ENCODE results near the gene KBTBD3. TPM values are rescaled to one million over a fixed set of nuclear protein-coding genes. Genes with fewer than 3 reads are reported as not detected.

The KBTBD3 gene, protein sequence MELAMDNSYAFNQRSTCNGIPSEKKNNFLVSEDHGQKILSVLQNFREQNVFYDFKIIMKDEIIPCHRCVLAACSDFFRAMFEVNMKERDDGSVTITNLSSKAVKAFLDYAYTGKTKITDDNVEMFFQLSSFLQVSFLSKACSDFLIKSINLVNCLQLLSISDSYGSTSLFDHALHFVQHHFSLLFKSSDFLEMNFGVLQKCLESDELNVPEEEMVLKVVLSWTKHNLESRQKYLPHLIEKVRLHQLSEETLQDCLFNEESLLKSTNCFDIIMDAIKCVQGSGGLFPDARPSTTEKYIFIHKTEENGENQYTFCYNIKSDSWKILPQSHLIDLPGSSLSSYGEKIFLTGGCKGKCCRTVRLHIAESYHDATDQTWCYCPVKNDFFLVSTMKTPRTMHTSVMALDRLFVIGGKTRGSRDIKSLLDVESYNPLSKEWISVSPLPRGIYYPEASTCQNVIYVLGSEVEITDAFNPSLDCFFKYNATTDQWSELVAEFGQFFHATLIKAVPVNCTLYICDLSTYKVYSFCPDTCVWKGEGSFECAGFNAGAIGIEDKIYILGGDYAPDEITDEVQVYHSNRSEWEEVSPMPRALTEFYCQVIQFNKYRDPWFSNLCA
- total RNA-seq (2014; rRNA removed; shearing (Covaris generic)) = 2.6 and 3.6 TPM in 2 replicates

DNA sequence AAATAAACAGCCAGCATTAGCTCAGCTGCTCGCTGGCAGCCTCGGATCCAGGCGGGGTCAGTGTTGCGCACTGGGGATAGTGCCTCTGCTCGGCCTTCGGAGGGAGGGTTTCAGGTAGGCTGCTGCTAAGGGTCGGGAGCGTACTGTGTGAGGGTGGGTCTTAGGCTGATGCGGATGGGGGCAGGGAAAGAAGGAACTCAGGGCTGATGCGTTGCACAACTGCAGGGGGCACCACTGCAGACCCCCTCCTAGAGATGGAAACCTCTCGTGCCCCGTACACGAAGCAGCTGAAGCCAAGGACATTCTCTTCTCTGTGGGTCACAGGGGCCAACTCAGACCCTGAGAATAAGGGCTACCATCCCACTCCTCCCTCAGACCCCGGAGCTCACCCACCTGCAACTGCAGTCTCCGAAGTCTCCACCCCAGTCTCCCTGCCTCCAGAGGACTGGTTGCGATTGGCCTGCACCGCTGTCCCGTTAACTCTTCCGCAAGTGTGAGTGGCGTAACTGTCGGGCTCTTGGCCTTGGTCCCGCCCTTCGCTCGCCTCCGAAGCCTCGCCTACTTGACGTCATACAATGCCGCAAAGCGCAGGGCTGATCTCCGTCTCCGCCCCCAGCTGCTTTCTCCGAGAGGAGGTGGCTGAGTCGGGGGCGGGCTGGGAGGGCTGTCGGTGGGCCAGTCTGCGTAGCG is at the start of gene KBTBD3:
KBTBD3 (minus strand) TSS at position 429 of the 690 bp plus-strand sequence. CDS start 18,250 bp downstream, outside the sequence.
- peak; percentile 99 for DNase-seq (ENCODE audit: low read depth)

DNA sequence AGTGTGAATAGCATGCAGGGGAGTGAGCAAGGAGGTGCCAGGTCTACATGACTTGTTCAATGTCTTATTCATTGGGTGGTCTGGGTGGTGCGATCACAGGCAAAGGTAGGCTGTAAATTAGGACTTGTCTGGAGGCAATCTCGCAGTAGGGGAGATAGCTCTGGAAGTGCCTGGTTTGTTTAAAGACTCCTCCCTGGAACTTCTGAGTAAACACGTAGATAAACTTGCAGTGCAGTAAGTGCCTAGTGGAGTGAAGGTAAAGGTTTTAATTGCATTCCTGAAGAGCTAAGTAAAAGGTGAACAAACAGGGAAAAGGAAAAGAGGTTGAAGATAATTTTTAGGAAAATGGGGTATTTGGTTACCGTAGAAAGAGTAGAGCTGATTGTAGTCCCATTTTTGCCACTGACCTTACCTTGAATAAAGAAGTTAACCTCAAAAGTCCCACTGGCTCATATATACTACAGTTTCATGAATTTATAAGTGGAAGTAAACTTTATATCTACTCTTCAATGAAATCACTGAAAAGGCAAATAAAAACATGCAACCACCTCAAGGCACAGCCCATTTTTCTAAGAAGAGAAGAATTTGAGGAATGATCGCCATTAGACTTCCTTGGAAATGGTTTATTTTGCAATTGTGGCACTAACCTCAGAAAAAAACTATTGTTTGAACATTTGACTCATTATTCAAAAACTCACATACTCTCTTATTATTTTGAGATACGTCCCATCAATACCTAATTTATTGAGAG is 44.6 kb upstream of the KBTBD3 start:
- DNase-seq (ENCODE audit: low read depth) = peak; percentile 25

DNA sequence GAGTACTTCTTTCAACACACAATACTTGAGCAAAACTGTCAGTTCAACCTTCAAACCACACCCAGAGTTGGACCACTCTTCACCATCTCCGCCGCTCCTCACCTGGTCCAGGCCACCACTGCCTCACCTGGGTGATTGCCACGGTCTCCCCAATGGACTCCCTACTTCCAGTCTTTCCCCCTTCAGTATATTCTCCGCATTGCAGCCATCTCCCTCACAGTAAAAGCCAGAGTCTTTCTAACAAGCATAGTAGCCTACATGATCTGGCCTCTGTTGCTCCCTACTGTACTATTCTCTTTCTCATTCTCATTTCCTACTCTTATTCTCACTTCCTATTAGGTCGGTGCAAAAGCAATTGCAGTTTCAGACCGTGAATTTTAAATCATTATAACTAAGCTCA is 28.8 kb upstream of the KBTBD3 start:
- DNase-seq (ENCODE audit: low read depth) = no peak

DNA sequence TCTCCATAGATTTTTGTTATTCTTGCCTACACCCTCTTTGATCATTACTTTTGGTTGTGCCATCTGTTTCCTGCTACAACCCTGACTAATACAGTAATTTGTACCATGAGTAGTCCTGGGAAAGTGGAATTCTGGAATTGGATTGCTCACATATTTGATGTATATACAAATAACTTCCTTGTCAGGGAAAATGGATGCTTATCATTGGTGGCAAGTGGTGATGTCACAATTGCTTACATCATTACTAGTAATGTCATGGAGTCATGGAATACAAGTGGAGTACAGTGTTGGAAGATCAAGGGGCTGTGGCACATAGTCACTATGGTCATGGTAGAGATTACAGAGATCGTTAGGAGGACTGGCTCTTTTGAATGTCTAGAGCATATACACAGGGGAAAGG is 24.7 kb upstream of the KBTBD3 start:
- no peak for DNase-seq (ENCODE audit: low read depth)

DNA sequence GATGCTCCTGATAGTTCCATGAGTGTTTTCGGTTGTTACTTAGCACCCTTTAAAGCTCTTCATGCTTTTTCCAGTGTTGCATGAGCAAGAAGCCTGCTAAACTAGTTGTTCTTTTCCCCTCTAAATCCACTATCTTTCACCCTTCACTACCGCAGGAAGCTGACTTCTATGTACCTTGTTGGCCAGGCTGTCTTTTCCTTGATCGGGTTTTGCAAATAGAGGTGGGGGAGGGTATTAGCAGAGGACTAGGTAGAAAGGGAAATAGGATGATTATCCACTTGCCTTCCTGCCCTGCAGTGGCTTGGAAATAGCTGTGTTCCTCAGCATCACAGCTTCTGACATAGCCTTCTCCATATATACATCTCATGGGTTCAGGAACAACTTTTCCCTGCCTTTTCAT is 24.2 kb upstream of the KBTBD3 start:
- DNase-seq (ENCODE audit: low read depth) = no peak

DNA sequence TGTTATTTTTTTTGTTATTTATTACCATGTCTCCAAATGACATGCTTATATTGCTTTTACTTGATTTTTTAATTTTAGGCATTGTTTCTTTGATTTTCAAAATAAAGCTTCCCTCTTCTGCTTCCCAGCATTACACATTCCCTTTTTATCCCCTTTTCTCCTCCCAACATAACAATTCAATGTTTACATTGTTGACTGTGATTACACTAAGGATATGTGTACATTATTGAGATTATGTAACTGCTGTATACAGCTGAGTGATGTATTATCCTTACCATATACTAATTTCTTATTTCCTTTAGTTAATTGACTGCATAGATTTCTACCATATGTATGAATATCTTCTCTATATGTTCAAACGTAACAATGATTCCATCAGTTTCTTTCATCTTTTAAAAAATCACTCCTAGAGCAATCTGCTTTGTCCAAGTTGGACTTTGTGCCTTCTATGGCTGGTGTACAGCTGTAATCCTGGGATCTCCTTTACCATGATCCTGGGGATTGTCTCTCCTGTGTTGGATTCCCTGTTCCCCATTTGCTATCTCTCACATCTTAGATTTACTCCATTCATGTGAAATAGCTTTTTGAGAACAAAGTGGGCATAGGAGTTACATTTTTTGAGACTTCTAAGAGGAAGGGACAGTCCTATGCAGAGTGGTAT is 21.9 kb upstream of the KBTBD3 start:
- DNase-seq (ENCODE audit: low read depth) = no peak

DNA sequence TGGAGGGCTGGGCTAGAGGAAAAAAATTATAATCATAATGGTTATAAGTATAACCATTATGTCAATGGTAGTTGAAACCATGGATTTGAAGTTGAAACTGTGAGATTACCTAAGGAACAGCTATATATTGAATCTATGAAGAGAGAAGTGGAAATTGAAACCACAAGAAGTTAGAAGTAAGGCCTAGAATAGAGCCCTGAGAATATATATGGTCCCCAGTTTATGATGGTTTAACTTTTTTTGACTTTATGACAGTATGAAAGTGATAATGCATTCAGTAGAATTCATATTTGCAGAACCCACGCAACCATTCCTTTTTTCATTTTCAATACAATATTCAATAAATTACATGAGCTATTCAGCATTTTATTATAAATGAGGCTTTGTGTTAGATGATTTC is 15.3 kb upstream of the KBTBD3 start:
- no peak for DNase-seq (ENCODE audit: low read depth)

DNA sequence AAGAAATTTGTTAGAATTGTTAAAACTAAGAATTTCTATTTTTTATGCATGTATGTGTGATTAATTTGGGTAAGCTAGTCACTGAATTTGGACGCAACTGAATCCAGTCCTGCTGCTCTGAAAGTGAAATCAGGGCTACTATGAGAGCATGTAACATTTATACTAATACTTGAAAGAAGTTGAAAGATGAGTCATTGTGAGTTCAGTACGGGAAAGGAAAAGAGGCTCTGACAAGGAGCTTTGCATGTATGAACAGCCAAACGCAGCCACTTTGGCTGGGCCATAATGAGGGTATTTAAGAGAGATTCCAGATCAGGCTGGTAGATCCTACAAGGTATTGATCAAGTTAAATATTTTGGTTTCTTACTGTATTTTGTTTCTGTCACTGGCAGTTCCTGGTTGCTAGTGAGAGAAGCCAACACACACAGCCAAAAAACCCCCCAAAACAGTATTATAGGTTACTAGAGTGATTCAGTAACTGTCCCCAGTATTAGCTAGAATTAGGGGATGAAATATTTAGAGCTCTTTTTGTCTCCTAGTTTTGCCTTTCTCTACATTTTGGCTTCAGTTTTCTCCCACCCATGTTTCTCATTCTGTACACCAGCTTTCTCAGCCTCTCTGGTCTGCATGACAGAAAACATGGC is 14.5 kb upstream of the KBTBD3 start:
- DNase-seq (ENCODE audit: low read depth) = peak; percentile 63

DNA sequence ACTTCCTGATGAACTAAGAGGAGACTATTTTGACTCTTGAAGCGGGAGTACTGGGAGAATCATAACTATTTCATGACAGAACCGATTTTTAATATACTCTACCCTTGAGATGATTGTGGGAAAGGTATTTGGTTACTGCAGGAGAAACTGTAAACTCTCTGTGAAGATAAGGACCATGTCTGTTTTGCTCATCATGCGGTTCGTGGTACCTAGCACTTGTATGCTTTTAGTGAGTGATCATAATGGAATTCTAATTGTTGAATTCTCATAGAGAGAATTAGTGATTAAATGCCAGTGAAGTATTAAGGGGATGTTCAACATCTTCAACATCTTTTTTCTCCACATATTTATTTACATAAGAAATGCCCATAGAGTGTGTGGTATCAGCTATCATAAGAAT is 11.7 kb upstream of the KBTBD3 start:
- peak; percentile 31 for DNase-seq (ENCODE audit: low read depth)

DNA sequence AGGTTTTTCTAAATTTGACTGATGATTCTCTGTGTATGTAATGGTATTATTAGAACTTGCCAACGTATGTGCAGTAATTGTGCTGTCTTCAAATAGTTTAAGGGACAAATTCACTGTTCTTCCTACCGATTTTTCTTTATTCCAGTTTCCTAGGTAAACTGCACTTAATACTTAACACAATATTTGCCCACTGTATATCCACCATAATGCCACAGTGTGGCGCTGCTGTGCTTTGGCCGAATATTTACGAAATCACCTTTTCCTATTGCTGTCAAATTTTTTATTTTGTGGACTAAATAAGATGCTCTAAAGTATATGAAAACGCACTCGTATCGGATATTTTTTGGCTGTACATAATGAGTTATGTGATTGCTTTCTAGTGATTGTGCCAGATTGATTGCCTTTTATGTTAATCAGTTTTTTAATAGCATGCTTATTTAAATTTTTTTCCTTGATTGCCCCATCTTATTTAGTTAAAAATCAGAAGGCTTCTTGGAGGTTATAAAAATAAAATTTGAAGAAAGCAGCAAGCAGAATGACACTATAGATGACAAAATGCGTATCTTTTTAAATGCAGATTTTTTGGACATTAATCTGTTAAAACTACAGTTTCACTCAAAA is 10.8 kb upstream of the KBTBD3 start:
- peak; percentile 66 for DNase-seq (ENCODE audit: low read depth)

DNA sequence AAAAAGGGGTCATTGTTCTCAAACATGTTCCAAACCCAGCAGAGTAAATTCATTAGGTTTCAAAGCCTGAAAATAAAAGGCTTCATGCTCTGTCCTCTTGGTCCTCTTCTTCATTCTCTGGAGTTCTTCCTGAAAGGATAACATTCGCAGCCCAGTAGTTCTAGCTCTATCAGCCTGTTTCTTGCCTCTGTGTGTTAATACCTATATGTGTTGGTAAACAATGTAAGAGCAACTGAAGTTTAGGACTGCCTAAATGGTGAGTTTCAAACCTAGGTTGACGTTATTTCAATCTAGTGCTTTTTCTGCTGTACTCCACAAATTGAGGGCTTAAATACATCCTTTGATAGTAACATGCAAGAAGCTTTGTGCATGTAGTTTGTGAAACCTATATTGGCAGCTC is 9.7 kb upstream of the KBTBD3 start:
- no peak for DNase-seq (ENCODE audit: low read depth)

DNA sequence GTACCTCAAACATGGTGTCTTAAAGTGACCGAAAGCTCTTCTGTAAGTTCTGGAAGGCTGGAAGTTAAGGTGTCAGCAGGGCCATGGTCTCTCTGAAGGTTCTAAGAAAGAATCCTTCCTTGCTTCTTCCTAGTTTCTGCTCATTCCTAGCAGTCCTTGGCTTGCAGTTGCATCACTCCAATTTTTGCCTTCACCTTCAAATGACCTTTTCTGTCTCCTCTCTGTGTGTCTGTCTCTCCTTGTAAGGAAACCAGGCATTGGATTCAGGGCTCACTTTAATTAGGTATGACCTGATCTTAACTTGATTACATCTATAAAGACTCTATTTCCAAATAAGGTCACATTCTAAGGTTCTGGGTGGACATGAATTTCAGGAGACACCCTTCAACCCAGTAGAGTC is 9.0 kb upstream of the KBTBD3 start:
- peak; percentile 7 for DNase-seq (ENCODE audit: low read depth)

DNA sequence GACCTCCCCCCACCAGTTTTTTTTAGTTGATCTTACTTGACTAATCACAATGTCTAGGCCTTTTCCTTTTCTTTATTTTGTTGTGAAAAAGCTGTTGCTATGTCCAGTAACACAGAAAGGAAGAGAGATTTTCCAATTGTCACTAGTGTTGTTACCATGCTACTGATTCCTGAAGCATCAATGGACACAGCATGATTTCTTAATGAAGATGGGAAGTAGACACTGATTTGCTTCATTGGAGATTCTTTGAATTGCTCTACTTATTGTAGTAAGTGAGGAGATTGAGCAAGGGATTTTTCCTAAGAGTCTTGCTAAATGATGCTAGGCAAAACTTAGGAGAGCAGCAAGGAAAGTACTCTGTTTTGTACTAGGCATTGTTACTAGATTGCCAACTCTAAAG is 4.9 kb upstream of the KBTBD3 start:
- no peak for DNase-seq (ENCODE audit: low read depth)

DNA sequence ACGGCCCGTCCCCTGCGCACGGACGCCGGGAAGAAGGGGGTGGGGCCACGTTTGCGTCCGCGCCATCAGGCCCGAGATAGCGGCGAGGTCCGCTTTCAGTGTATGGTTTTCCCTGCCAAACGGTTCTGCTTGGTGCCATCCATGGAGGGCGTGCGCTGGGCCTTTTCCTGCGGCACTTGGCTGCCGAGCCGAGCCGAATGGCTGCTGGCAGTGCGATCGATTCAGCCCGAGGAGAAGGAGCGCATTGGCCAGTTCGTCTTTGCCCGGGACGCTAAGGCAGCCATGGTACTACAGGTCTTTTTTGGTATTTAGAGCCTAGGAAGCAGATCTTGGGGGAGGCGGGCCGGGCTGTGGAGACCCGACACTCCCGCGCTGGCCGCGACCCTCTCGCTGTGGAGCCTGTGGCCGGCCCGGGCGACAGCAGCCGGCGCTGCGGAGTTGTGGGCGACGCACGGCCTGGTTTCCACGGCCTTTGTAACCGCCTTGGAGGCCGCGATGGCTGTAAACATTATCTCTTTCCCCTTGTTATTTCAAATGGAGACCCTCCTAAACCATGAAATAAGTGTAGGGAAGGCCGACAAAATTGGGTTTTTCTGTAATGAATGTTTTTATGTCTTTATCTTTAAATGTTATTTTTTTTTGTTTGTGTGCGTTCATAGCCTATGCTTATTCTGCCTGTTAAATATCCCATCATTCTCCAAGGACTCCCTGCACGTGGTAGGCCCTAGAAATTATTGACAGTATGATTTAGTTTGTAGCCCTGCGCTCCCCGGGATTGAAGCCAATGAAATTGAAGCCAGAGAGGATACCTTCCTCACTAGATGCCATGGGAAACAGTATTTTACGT is 685 bp upstream of the KBTBD3 start, which contains the start of gene AASDHPPT:
AASDHPPT (plus strand) TSS at position 54 of the 847 bp plus-strand sequence; CDS start at position 103, 49 bp downstream.
- peak; percentile 35 for DNase-seq (ENCODE audit: low read depth)

DNA sequence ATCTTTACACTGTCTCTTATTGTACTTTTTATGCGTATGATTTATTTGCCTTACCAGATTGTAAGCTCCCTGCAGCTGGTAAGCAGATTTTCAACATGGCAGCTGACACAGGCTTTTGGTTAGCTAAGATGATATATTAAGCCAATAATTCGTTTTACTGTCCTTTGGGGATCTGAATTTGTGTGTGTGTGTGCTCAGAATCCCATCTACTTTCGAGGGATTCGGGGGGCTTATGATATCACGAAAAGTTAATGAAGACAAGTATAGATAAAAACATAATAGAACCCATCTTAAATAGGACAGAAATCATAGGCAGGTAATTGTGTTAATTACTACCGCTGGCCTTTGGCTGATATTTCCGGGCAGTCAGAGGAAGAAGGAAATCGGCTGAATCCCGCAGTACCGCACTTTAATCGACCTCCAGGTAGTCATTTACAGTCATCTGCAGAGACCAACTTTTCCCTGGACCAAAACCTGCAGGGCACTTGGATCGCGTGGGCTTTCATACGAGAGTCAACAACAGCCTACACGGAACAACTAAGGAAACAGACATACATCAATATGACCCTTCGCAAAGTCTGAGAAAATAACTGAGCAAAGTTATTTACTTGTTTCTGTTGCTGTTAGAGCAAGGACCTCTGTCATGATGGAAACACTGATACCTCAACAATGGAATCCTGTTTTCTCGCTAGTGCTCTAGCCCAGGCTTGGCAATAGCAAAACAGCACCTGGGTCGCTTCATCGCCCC is 802 bp downstream of the KBTBD3 start:
- DNase-seq (ENCODE audit: low read depth) = no peak

DNA sequence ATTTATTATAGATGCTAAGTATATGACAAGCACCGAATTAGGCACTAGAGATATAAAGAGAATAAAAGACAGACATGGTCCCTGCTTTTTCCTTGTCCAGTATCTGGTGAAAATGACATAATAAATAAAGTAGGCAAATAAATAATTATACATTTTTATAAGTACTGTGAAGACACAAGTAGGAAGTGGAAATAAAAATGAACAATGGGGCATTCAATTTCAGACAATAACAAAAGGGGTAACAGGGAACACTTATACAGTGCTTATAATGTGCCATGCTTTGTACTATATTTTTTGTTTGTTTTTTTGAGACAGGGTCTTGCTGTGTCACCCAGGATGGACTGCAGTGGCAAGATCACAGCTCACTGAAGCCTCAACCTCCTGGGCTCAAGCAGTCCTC is 4.3 kb downstream of the KBTBD3 start:
- DNase-seq (ENCODE audit: low read depth) = no peak

DNA sequence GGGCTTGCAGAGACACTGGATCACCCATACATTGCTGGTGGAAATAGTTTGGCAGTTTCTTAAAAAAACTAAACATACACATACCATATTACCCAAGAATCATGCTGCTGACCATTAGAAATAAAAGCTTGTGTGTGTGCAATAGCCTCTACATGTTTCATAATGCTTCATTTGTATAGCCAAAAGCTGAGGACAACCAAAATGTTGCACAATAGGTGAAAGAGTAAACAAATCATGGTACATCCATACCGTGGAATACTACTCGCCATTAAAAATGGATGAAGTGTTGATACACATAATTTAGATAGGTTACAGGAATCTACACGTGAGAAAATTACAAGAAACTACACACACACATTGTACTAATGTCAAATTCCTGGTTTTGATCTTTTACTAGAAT is 6.5 kb downstream of the KBTBD3 start:
- DNase-seq (ENCODE audit: low read depth) = no peak

DNA sequence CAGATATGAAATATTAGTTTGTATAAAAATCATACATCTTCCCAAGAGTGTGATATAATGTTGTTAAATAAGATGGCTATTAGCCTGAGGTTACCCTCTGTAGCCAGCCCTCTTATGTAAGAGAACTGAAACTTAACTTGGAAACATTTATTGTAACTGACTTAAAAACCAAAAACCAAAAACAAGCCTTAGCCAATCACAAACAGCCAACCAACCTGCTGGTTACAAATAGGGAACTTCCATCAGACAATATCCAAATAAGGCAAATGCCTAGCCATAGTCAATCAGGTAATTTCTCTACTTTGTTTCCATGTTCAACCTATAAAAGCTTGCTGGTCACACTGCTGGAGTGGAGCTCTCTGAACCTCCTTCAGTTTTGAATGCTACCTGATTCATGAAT is 14.1 kb downstream of the KBTBD3 start:
- no peak for DNase-seq (ENCODE audit: low read depth)
